K562 (cell line): ENCODE data around the gene KRT83. TPM values are rescaled to one million over a fixed set of nuclear protein-coding genes. Genes with fewer than 3 reads are reported as not detected.

Source experiments
- ATAC-seq: fragments of 200-7000 bp; cut with Tn5 transposase; 3 replicates; pipeline ENCODE4 v1.9.1; 2020; ENCODE audit warnings: moderate library complexity
- BruUV-seq: library from RNA; stranded (reverse); fragments of 400-500 nt; replicated peaks from 2 replicates; lab custom pipeline; 2021; lab: Mats Ljungman, UMichigan
- CTCF ChIA-PET: fragments of 300-600 bp; formaldehyde crosslinking; extraction: SDS; loops from one replicate; lab custom pipeline; 2021; ENCODE audit warnings: low intra/inter-chr PET ratio; lab: Yijun Ruan, JAX
- POLR2A ChIA-PET: fragments of 300-600, 350-650 bp; sonication (Branson Sonifier 250); formaldehyde crosslinking; extraction: SDS; loops from one replicate; lab custom pipeline; 2021; ENCODE audit warnings: antibody characterized with exemption, inconsistent platforms; lab: Yijun Ruan, JAX
- DNase-seq, 4 experiments: peaks; one replicate each; pipeline versions ENCODE4 v3.0.0 to v3.0.0-alpha.2; 2011 to 2018; ENCODE audit warnings: low spot score in 3 of 4, mixed read lengths in 3 of 4; ENCODE audit errors: extremely low read depth in 1 of 4
- FAIRE-seq: peaks from 2 replicates; lab custom pipeline; 2011; peaks lifted over from hg19 to GRCh38; lab: Jason Lieb, UNC
- H2AFZ ChIP-seq: 2 replicates; pipeline ENCODE4 v1.6.0; 2011; ENCODE audit warnings: low read depth, low read length, control low read depth, inconsistent platforms
- H3K27ac ChIP-seq: fragments of 200-600 bp; 3 replicates; pipeline ENCODE4 v1.8.0; 2011; ENCODE audit warnings: low read depth, mild to moderate bottlenecking, control low read depth, inconsistent platforms, low read length, moderate library complexity, mixed read lengths; ENCODE audit errors: extremely low read depth
- H3K27me3 ChIP-seq, 2 experiments: fragments of 300-600 bp in 1 of 2; 2 replicates in 1 of 2; 3 replicates in 1 of 2; pipeline versions ENCODE4 v1.6.0 to v1.8.0; 2011; ENCODE audit warnings: inconsistent platforms in 2 of 2, low read length in 2 of 2, mild to moderate bottlenecking in 1 of 2, mixed read lengths in 1 of 2, moderate library complexity in 1 of 2; ENCODE audit not compliant: control insufficient read depth in 2 of 2, insufficient read depth in 2 of 2
- H3K36me3 ChIP-seq: fragments of 300-600 bp; 3 replicates; pipeline ENCODE4 v1.8.0; 2011; ENCODE audit warnings: mild to moderate bottlenecking, low read length, inconsistent platforms; ENCODE audit not compliant: control insufficient read depth, insufficient read depth
- H3K4me1 ChIP-seq, 2 experiments: fragments of 200-600 bp in 1 of 2; replicated peaks in 1 of 2; 2 replicates in 1 of 2; 3 replicates in 1 of 2; pipeline versions ENCODE4 v1.5.1 to v1.8.0; 2011; ENCODE audit warnings: inconsistent platforms in 2 of 2, low read length in 2 of 2, mild to moderate bottlenecking in 1 of 2, mixed read lengths in 1 of 2, moderate library complexity in 1 of 2; ENCODE audit not compliant: control insufficient read depth in 2 of 2, insufficient read depth in 2 of 2
- H3K4me2 ChIP-seq: 2 replicates; pipeline ENCODE4 v1.6.1; 2011; ENCODE audit warnings: low read length, control low read depth, inconsistent platforms, mixed read lengths; ENCODE audit not compliant: insufficient read depth
- H3K4me3 ChIP-seq: fragments of 200-600 bp; sonication (generic), shearing (Covaris generic); 2 replicates; pipeline ENCODE4 v1.5.1; 2016; ENCODE audit warnings: control low read depth, inconsistent platforms
- H3K79me2 ChIP-seq: fragments of 200-600 bp; 3 replicates; pipeline ENCODE4 v1.8.0; 2011; ENCODE audit warnings: low read length, inconsistent platforms; ENCODE audit not compliant: control insufficient read depth, insufficient read depth
- H3K9ac ChIP-seq, 2 experiments: 2 replicates each; pipeline versions ENCODE4 v1.6.0 to v1.6.1; 2011; ENCODE audit warnings: low read depth in 2 of 2, low read length in 2 of 2, control low read depth in 1 of 2, inconsistent platforms in 1 of 2, mild to moderate bottlenecking in 1 of 2, mixed read lengths in 1 of 2; ENCODE audit not compliant: insufficient read depth in 1 of 2
- H3K9me1 ChIP-seq: one replicate; pipeline ENCODE4 v1.6.0; 2011; ENCODE audit warnings: inconsistent platforms, mild to moderate bottlenecking, low read length, moderate library complexity; ENCODE audit not compliant: control insufficient read depth, insufficient read depth
- H3K9me3 ChIP-seq: replicated peaks from 2 replicates; pipeline ENCODE4 v1.5.1; 2011; ENCODE audit warnings: low read depth, low read length, inconsistent platforms; ENCODE audit not compliant: control insufficient read depth, insufficient read depth
- H4K20me1 ChIP-seq: replicated peaks from 2 replicates; pipeline ENCODE4 v1.6.1; 2011; ENCODE audit warnings: low read length, inconsistent platforms, mixed read lengths; ENCODE audit not compliant: control insufficient read depth, insufficient read depth
- BCLAF1 ChIP-seq, 2 experiments: fragments of 450-650 bp in 1 of 2; IDR thresholded peaks; 2 replicates each; pipeline ENCODE4 v1.6.1; 2011 to 2017; ENCODE audit warnings: low read depth in 2 of 2, antibody characterized with exemption in 1 of 2, borderline replicate concordance in 1 of 2, low read length in 1 of 2, mild to moderate bottlenecking in 1 of 2, mixed read lengths in 1 of 2; ENCODE audit not compliant: control insufficient read depth in 1 of 2
- BRD9 ChIP-seq: fragments of 450-650 bp; IDR thresholded peaks from 2 replicates; pipeline ENCODE4 v1.6.1; 2018; ENCODE audit warnings: low read depth; ENCODE audit not compliant: partially characterized antibody
- CREBBP ChIP-seq: IDR thresholded peaks from one replicate; pipeline ENCODE4 v1.6.1; 2012; ENCODE audit warnings: low read depth, mild to moderate bottlenecking, control low read depth, inconsistent platforms, low read length
- ETS1 ChIP-seq: conservative IDR thresholded peaks from 2 replicates; pipeline ENCODE4 v1.6.1; 2011; ENCODE audit warnings: low read depth, mild to moderate bottlenecking, low read length; ENCODE audit not compliant: control insufficient read depth
- FOXJ3 ChIP-seq: sonication (generic); formaldehyde crosslinking; IDR thresholded peaks from 2 replicates; pipeline ENCODE4 v1.4.0; 2020; ENCODE audit warnings: mild to moderate bottlenecking, missing genetic modification reagents
- HNRNPH1 ChIP-seq: fragments of 200-400 bp; formaldehyde crosslinking; optimal IDR thresholded peaks from 2 replicates; pipeline ENCODE3; 2017; ENCODE audit warnings: low read depth, mild to moderate bottlenecking, low read length, moderate library complexity
- MCM2 ChIP-seq: fragments of 450-650 bp; IDR thresholded peaks from 2 replicates; pipeline ENCODE4 v1.6.1; 2017; ENCODE audit warnings: low read depth, mild to moderate bottlenecking
- NFIX ChIP-seq: fragments of 250-450 bp; sonication (Bioruptor Pico); IDR thresholded peaks from 2 replicates; pipeline ENCODE4 v1.4.0; 2020; ENCODE audit warnings: low read depth, mild to moderate bottlenecking, moderate library complexity
- POLR2B ChIP-seq: fragments of 450-650 bp; IDR thresholded peaks from 2 replicates; pipeline ENCODE4 v1.6.1; 2018; ENCODE audit warnings: low read depth; ENCODE audit not compliant: partially characterized antibody
- SIN3B ChIP-seq: fragments of 450-650 bp; IDR thresholded peaks from 2 replicates; pipeline ENCODE4 v1.6.1; 2017; ENCODE audit warnings: low read depth, mild to moderate bottlenecking, moderate library complexity
- SMAD3 ChIP-seq: fragments of 450-650 bp; formaldehyde crosslinking; conservative IDR thresholded peaks from 2 replicates; pipeline ENCODE4 v1.4.0; 2020; ENCODE audit warnings: mild to moderate bottlenecking
- ZBTB9 ChIP-seq: fragments of 450-650 bp; formaldehyde crosslinking; IDR thresholded peaks from 2 replicates; pipeline ENCODE4 v1.4.0; 2020; ENCODE audit warnings: mild to moderate bottlenecking, moderate library complexity
- ZFP1 ChIP-seq: fragments of 450-650 bp; formaldehyde crosslinking; IDR thresholded peaks from 2 replicates; pipeline ENCODE4 v1.4.0; 2020; ENCODE audit warnings: mild to moderate bottlenecking, mixed read lengths
- ZKSCAN1 ChIP-seq: fragments of 150-350 bp; IDR thresholded peaks from 2 replicates; pipeline ENCODE4 v1.6.1; 2016; ENCODE audit warnings: low read depth, low read length
- ZKSCAN3 ChIP-seq: fragments of 250-450 bp; sonication (Bioruptor Pico); IDR thresholded peaks from 2 replicates; pipeline ENCODE4 v1.4.0; 2020
- ZNF197 ChIP-seq: fragments of 200-800 bp; sonication (Bioruptor generic); IDR thresholded peaks from 2 replicates; pipeline ENCODE4 v1.6.1; 2016; ENCODE audit warnings: low read depth, missing genetic modification characterization, missing compliant biosample characterization
- ZNF282 ChIP-seq: sonication (generic); formaldehyde crosslinking; IDR thresholded peaks from 2 replicates; pipeline ENCODE4 v1.8.1; 2023; ENCODE audit warnings: missing genetic modification reagents
- ZNF583 ChIP-seq: fragments of 250-450 bp; sonication (Bioruptor Pico); IDR thresholded peaks from 2 replicates; pipeline ENCODE4 v1.4.0; 2020
- ZNF780A ChIP-seq: fragments of 250-450 bp; sonication (Bioruptor Pico); IDR thresholded peaks from 2 replicates; pipeline ENCODE4 v1.5.0; 2021; ENCODE audit warnings: mild to moderate bottlenecking
- WGBS: fragments of 100-300 bp; shearing (Covaris generic); methylation state at CpG from one replicate; pipeline ENCODE4 v1.1.6; 2016; ENCODE audit warnings: low coverage, mixed read lengths; ENCODE audit not compliant: insufficient coverage; ENCODE audit errors: missing lambda C conversion rate; 5-methylcytosine and 5-hydroxymethylcytosine counted together
- in situ Hi-C: fragments of 300-500 bp; cut with MboI; formaldehyde crosslinking; loops from 4 replicates; pipeline ENCODE4 v1.15.0; 2018; ENCODE audit warnings: inconsistent platforms, mixed read lengths
- intact Hi-C: fragments of 100-400 bp; cut with micrococcal nuclease; formaldehyde crosslinking; loops from 2 replicates; pipeline ENCODE4 v1.14.2; 2022
- polyA plus RNA-seq, 8 experiments: library from polyadenylated mRNA; depleted of rRNA in 4 of 8; stranded (reverse) in 5 of 8; unstranded in 3 of 8; fragments of >200 nt; fragmentation: Nextera tagmentation in 2 of 8; fragmentation: Illumina TruSeq in 1 of 8; extraction: Ambion mirVana in 2 of 8; extraction: Trizol in 1 of 8; gene quantifications; 2 replicates each; pipeline versions ENCODE4 v1.2.1 to v1.2.3, GENCODE V29; 2011 to 2014; ENCODE audit warnings: inconsistent platforms in 1 of 8, missing spikeins in 1 of 8
- total RNA-seq, 7 experiments: library from RNA; depleted of rRNA in 6 of 7; stranded (reverse); fragments of >200 nt in 6 of 7; fragmentation: Illumina TruSeq in 2 of 7; extraction: Trizol in 2 of 7; gene quantifications; 2 replicates each; pipeline versions ENCODE4 v1.2.1 to v1.2.3, GENCODE V29; 2011 to 2021; ENCODE audit warnings: low replicate concordance in 1 of 7

Gene KRT83
- total and polyA plus RNA-seq, 9 of the 15 experiments (the other 6 are each of a cell fraction or from before 2014, with no cell fraction given) = not detected

- no peak for ATAC-seq
- no peak for FAIRE-seq
- CTCF ChIA-PET = no interaction called here
- POLR2A ChIA-PET = no interaction called here
- 2% methylated on average over 4 of the region's 4 CpGs for WGBS
- in situ Hi-C loops = no loop called here
- no peaks in the 10 kb centered on the region for H3K4me1 ChIP-seq
- no peak overlapping the region for H3K27ac ChIP-seq
- H3K9me3 ChIP-seq = no peaks in the 10 kb centered on the region
- no peak overlapping the region for H2AFZ ChIP-seq
- no TSS peak for BruUV-seq
- no peaks in the 10 kb centered on the region for H3K9me1 ChIP-seq
- H3K27me3 ChIP-seq = peaks cover 0 to 12% of the 10 kb centered on the region in 2 experiments; a peak in 1 of 5 replicates
- intact Hi-C loops = no loop called here
- no peak overlapping the region for H3K9ac ChIP-seq
- no peaks in the 10 kb centered on the region for H3K79me2 ChIP-seq
- DNase-seq = no peak
- no peaks in the 10 kb centered on the region for H3K36me3 ChIP-seq
- no peak overlapping the region for H3K4me2 ChIP-seq
- H3K4me3 ChIP-seq = no peak overlapping the region
- no peaks in the 10 kb centered on the region for H4K20me1 ChIP-seq
- TF ChIP-seq CREBBP (no peak), MCM2 (no peak), ETS1 (no peak), ZFP1 (CRISPR knock-in tag) (no peak), ZBTB9 (CRISPR knock-in tag) (no peak), BRD9 (no peak), ZKSCAN1 (no peak), POLR2B (no peak), FOXJ3 (no peak), ZNF583 (no peak), SIN3B (no peak), ZKSCAN3 (no peak), ZNF780A (no peak), ZNF282 (CRISPR knock-in tag) (no peak), SMAD3 (CRISPR knock-in tag) (no peak), NFIX (no peak), HNRNPH1 (no peak), ZNF197 (no peak), BCLAF1 (IDR thresholded peaks at IDR 0.05; ENCODE audit: borderline replicate concordance in 1 of 2, control insufficient read depth in 1 of 2, low read depth in 2 of 2, low read length in 1 of 2) (no peak)
Observed at GRCh38 chr12:52335598-52336262, 14.5 kb upstream of the KRT83 start.
